Measurements from ENCODE around the gene FAM187B.

DNA sequence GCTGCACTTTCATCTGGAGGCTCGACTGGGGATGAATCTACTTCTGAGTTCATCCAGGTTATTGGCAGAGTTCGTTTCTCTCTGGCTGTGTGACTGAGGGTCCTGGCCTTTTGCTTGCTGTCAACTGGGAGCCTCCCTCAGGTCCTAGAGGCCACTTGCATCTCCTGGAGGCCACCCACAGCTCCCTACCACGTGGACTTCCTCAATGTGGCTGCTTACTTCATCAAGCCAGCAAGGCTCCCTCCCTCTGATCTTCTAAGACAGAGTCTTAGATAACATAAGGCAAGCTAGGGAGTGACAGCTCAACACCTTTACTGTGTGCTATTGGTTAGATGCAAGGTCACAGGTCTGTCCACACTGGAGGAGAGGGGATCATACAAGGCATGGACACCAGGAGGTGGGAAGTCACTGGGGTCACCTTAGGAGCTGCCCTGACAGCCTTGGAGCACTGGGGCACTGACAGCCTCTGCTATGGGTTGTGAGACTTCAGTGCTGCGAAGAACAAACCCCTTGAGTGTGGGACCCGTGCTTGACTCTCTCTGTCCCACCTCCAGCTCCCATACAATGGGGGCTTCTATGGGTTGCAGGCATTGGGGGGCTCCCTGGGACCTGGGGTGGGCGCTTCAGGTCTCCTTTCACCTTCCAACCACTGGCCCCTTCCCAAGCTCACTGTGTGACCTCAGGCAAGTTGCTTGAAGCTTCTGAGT, 5.3 kb downstream of the FAM187B start:
- no peak for TF ChIP-seq POLR2A (IDR thresholded peaks at IDR 0.05)
- TF ChIP-seq, protein P1, sequence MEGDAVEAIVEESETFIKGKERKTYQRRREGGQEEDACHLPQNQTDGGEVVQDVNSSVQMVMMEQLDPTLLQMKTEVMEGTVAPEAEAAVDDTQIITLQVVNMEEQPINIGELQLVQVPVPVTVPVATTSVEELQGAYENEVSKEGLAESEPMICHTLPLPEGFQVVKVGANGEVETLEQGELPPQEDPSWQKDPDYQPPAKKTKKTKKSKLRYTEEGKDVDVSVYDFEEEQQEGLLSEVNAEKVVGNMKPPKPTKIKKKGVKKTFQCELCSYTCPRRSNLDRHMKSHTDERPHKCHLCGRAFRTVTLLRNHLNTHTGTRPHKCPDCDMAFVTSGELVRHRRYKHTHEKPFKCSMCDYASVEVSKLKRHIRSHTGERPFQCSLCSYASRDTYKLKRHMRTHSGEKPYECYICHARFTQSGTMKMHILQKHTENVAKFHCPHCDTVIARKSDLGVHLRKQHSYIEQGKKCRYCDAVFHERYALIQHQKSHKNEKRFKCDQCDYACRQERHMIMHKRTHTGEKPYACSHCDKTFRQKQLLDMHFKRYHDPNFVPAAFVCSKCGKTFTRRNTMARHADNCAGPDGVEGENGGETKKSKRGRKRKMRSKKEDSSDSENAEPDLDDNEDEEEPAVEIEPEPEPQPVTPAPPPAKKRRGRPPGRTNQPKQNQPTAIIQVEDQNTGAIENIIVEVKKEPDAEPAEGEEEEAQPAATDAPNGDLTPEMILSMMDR (IDR thresholded peaks at IDR 0.05 in 8 of 11, conservative IDR thresholded peaks at IDR 0.05 in 3 of 11): no peak

Measured in spleen (tissue), 7 donors.